Measurements from ENCODE around the gene RASGRP2.
"Not testable (repeated sequence)": the region's sequence is repeated elsewhere in the genome, so short reads cannot be mapped to it uniquely, and the experiment has no call there.

RASGRP2 gene

DNA sequence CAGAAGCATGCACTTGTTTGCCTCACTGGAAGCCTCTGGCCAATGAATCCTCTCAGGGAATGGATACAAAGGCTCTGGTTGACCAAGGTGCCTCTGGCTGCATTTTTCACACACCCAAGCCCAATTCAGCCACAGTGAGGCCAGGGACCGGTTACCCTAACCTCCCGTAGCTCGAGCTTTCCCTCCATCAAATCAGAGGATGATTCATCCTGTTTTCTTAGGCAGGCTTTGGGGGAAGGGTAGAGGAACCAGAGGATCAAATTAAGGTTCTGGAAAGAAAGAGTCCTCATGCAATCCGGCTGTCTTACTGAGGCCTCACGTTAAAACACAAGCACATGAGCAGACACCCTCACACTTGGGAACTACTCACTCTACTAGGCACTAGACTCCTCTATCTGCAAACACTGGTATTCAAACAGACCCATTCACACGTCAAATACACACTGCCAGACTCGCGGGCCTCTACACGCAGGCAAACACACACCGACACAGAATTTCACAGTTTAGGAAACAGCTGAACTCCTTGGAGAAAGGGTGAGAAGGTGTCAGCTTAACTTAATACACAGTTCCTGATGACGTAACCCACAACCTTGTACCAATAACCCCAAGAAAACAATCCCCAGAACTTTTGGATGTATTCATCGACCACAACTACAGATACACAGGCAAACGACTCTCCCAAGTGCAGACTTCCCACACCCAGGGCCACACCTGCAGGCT is 33.4 kb downstream of the RASGRP2 start:
- TF ChIP-seq, protein P1, sequence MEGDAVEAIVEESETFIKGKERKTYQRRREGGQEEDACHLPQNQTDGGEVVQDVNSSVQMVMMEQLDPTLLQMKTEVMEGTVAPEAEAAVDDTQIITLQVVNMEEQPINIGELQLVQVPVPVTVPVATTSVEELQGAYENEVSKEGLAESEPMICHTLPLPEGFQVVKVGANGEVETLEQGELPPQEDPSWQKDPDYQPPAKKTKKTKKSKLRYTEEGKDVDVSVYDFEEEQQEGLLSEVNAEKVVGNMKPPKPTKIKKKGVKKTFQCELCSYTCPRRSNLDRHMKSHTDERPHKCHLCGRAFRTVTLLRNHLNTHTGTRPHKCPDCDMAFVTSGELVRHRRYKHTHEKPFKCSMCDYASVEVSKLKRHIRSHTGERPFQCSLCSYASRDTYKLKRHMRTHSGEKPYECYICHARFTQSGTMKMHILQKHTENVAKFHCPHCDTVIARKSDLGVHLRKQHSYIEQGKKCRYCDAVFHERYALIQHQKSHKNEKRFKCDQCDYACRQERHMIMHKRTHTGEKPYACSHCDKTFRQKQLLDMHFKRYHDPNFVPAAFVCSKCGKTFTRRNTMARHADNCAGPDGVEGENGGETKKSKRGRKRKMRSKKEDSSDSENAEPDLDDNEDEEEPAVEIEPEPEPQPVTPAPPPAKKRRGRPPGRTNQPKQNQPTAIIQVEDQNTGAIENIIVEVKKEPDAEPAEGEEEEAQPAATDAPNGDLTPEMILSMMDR (IDR thresholded peaks at IDR 0.05; ENCODE audit: borderline replicate concordance, control extremely low read depth, extremely low read depth, insufficient read depth, missing control alignments): no peak
- in situ Hi-C loops (cut with MboI; ENCODE audit: low sequenced_read_pairs, unreplicated experiment): no loop called here
- no peak for DNase-seq (ENCODE audit: low spot score)

DNA sequence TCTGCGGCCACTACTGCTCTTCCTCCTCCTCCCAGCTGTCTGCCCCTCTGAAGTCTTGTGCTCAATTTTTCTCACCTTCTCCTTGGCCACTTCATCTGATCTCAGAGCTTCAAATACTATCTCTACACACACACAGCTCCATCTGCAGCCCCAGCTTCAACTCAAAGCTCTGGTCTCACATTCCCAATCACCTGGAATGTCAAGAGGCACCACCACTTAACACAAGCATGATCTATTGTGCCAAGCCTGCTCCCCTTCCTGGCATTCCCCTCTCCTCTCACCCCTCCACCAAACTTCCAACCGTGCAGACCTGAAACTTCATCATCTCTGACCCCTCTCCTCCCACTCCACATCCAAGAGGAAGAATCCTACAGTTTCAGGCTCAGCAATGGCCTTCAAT is 38.4 kb downstream of the RASGRP2 start:
- no peak for DNase-seq (ENCODE audit: low spot score)
- in situ Hi-C loops (cut with MboI; ENCODE audit: low sequenced_read_pairs, unreplicated experiment): no loop called here
- TF ChIP-seq, protein P1 (IDR thresholded peaks at IDR 0.05; ENCODE audit: borderline replicate concordance, control extremely low read depth, extremely low read depth, insufficient read depth, missing control alignments): no peak

DNA sequence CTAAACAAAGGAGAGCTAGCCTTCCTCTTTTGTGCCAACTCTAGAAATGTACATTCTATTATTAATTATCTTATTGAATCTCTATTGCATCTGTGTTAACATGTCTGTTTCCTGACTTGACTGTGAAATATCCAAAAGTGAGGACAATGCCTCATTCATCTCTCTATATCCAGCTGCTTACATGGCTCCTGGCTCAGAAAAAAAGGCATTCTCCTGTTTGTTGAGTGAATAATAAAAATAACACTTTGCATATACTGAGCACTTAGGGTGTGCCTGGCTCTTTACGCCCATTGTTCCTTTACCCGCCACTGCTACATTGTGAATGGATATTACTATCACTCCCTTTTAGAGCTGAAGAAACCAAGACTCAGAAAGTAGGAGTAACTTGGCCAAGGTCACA is 40.9 kb downstream of the RASGRP2 start:
- in situ Hi-C loops (cut with MboI; ENCODE audit: low sequenced_read_pairs, unreplicated experiment): no loop called here
- TF ChIP-seq, protein P1 (IDR thresholded peaks at IDR 0.05; ENCODE audit: borderline replicate concordance, control extremely low read depth, extremely low read depth, insufficient read depth, missing control alignments): no peak
- DNase-seq (ENCODE audit: low spot score): no peak

DNA sequence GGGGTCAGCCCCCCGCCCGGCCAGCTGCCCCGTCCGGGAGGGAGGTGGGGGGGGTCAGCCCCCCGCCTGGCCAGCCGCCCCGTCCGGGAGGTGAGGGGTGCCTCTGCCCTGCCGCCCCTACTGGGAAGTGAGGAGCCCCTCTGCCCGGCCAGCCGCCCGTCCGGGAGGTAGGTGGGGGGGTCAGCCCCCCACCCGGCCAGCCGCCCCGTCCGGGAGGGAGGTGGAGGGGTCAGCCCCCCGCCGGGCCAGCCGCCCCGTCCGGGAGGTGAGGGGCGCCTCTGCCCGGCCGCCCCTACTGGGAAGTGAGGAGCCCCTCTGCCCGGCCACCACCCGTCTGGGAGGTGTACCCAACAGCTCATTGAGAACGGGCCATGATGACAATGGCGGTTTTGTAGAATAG is 42.0 kb downstream of the RASGRP2 start:
- DNase-seq (ENCODE audit: low spot score); in situ Hi-C loops (cut with MboI; ENCODE audit: low sequenced_read_pairs, unreplicated experiment): not testable (repeated sequence)

DNA sequence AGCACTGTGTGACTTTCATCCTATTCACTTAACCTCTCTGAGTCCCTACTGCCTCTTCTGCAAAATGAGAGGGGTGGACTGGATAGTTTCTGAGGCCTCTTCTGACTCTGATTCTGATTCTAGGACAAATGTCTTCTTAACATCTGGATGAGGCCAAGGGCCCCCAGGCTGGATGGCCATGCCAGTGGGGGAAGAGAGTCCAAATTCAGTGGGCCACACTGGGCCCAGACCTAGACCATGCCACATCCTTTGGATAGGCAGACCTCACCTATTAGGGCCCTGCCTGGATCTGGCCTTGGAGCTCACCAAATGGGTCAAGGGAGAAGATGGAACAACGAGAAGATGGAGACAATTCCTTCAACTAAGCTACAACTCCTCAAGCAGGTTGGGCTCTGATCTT is 45.5 kb downstream of the RASGRP2 start:
- in situ Hi-C loops (cut with MboI; ENCODE audit: low sequenced_read_pairs, unreplicated experiment): no loop called here
- no peak for DNase-seq (ENCODE audit: low spot score)
- TF ChIP-seq, protein P1 (IDR thresholded peaks at IDR 0.05; ENCODE audit: borderline replicate concordance, control extremely low read depth, extremely low read depth, insufficient read depth, missing control alignments): no peak

DNA sequence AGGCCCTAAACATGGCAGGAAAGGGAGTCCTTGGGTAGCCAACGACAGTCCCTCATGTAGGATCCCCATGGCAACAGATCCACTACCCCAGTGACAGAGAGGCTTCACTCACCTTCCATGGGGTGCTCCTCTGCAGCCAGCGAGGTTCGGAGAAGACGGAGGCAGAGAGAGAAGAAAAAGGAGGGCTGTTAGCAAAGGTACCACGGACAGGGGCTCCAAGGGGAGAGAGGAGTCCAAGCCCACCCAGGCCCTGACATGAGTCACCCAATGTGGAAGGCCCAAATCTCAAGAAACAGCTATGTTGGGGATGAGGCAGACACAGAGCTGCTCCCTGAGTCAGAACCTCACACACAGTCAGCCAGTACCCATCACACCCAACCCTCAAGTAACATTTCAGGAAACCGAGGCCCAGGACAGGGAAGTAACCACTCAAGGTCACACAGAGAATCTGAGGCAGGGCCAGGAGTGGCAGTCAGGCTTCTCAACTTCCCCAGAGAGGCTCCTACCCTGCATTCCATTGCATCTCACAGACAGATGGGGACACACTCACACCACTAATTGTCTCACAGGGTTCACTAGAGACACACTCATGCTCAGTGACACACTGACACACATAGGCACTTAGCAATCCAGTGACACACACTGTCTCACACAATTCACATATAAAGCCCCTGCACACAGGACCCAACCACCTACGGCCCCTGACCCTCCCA is 46.1 kb downstream of the RASGRP2 start:
- in situ Hi-C loops (cut with MboI; ENCODE audit: low sequenced_read_pairs, unreplicated experiment): no loop called here
- DNase-seq (ENCODE audit: low spot score): peak; percentile 18
- TF ChIP-seq, protein P1 (IDR thresholded peaks at IDR 0.05; ENCODE audit: borderline replicate concordance, control extremely low read depth, extremely low read depth, insufficient read depth, missing control alignments): no peak

DNA sequence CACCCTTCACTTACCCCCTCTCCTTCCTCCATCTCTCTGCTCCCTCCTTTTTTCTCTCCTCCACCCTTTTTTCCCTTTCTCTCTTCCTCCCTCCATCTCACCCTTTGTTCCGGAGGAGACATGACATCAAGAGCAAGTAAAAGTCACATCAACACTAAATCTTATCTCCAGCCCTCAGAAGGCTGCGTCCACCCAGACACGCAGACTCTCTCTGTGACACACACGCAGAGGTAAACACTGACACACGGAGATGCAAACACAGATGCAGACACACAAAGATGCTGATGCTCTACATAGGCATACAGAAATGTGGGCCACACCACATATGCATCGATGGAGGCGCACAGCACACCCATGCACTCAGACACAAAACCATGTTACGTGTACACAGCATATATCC is 47.9 kb downstream of the RASGRP2 start:
- TF ChIP-seq, protein P1 (IDR thresholded peaks at IDR 0.05; ENCODE audit: borderline replicate concordance, control extremely low read depth, extremely low read depth, insufficient read depth, missing control alignments): no peak
- DNase-seq (ENCODE audit: low spot score): no peak
- in situ Hi-C loops (cut with MboI; ENCODE audit: low sequenced_read_pairs, unreplicated experiment): no loop called here

All from GM13976 (cell line).